ENCODE data around the gene SMARCD1.

DNA sequence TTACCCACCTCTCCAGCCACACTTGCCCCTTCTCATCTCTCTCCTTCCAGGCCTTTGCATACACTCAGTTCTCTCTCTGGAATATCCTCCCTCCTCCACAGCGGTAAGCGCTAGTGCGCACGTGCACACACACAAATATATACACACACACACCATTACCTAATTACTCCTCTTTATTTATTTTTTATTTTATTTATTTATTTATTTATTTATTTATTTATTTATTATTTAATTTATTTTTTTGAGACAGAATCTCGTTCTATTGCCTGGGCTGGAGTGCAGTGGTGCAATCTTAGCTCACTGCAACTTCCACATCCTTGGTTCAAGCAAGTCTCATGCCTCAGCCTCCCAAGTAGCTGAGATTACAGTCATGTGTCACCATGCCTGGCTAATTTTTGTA is 16.1 kb upstream of the SMARCD1 start:
- no peak for TF ChIP-seq EZH2 (IDR thresholded peaks at IDR 0.05)
- TF ChIP-seq, protein P1, sequence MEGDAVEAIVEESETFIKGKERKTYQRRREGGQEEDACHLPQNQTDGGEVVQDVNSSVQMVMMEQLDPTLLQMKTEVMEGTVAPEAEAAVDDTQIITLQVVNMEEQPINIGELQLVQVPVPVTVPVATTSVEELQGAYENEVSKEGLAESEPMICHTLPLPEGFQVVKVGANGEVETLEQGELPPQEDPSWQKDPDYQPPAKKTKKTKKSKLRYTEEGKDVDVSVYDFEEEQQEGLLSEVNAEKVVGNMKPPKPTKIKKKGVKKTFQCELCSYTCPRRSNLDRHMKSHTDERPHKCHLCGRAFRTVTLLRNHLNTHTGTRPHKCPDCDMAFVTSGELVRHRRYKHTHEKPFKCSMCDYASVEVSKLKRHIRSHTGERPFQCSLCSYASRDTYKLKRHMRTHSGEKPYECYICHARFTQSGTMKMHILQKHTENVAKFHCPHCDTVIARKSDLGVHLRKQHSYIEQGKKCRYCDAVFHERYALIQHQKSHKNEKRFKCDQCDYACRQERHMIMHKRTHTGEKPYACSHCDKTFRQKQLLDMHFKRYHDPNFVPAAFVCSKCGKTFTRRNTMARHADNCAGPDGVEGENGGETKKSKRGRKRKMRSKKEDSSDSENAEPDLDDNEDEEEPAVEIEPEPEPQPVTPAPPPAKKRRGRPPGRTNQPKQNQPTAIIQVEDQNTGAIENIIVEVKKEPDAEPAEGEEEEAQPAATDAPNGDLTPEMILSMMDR (IDR thresholded peaks at IDR 0.05), result no peak
